ENCODE measurements around the gene PRDM16.

Gene PRDM16

GRCh38 chr1:3216015-3216391 lies 147.0 kb downstream of the PRDM16 start:
- H3K79me2 ChIP-seq (ENCODE audit: insufficient read depth, low read length) = no peaks in the 10 kb centered on the region
- H4K20me1 ChIP-seq (ENCODE audit: insufficient read depth, low read length, poor library complexity, severe bottlenecking) = no peaks in the 10 kb centered on the region
- no peaks in the 10 kb centered on the region for H3K4me1 ChIP-seq (ENCODE audit: insufficient read depth, low read length, poor library complexity, severe bottlenecking)
- TF ChIP-seq CTCF (conservative IDR thresholded peaks at IDR 0.05; ENCODE audit: low read length) (no peak), EZH2phosphoT487 (IDR thresholded peaks at IDR 0.05; ENCODE audit: borderline replicate concordance) (no peak)
- no peaks in the 10 kb centered on the region for H3F3A ChIP-seq (ENCODE audit: low read depth)
- no peaks in the 10 kb centered on the region for H3K9me2 ChIP-seq (replicated peaks; ENCODE audit: low read depth, low read length)
- no peak overlapping the region for H3K4me2 ChIP-seq (ENCODE audit: low read depth, low read length, poor library complexity, severe bottlenecking)
- no peak overlapping the region for H2AFZ ChIP-seq (ENCODE audit: low read length)
- H3K36me3 ChIP-seq (ENCODE audit: insufficient read depth, low read length) = no peaks in the 10 kb centered on the region
- no peak overlapping the region for H3K4me3 ChIP-seq (ENCODE audit: low read length, poor library complexity, severe bottlenecking)
- no peaks in the 10 kb centered on the region for H3K27me3 ChIP-seq (ENCODE audit: insufficient read depth, low read length, poor library complexity, severe bottlenecking)
- no peaks in the 10 kb centered on the region for H3K9me3 ChIP-seq (ENCODE audit: insufficient read depth, low read depth, low read length)
- no peak overlapping the region for H3K9ac ChIP-seq (ENCODE audit: low read depth, low read length, poor library complexity, severe bottlenecking)

GRCh38 chr1:3217181-3217641 lies 148.2 kb downstream of the PRDM16 start:
- no peak overlapping the region for H3K4me2 ChIP-seq (ENCODE audit: low read depth, low read length, poor library complexity, severe bottlenecking)
- H3K9me2 ChIP-seq (replicated peaks; ENCODE audit: low read depth, low read length) = no peaks in the 10 kb centered on the region
- no peak for TF ChIP-seq CTCF (conservative IDR thresholded peaks at IDR 0.05; ENCODE audit: low read length)
- no peak for TF ChIP-seq EZH2phosphoT487 (IDR thresholded peaks at IDR 0.05; ENCODE audit: borderline replicate concordance)
- no peaks in the 10 kb centered on the region for H3K79me2 ChIP-seq (ENCODE audit: insufficient read depth, low read length)
- no peak overlapping the region for H2AFZ ChIP-seq (ENCODE audit: low read length)
- H3K4me3 ChIP-seq (ENCODE audit: low read length, poor library complexity, severe bottlenecking) = no peak overlapping the region
- H3F3A ChIP-seq (ENCODE audit: low read depth) = no peaks in the 10 kb centered on the region
- no peak overlapping the region for H3K9ac ChIP-seq (ENCODE audit: low read depth, low read length, poor library complexity, severe bottlenecking)
- H3K36me3 ChIP-seq (ENCODE audit: insufficient read depth, low read length) = peaks cover 5% of the 10 kb centered on the region; the same call in 1 of the 2 replicates
- H3K9me3 ChIP-seq (ENCODE audit: insufficient read depth, low read depth, low read length) = no peaks in the 10 kb centered on the region
- no peaks in the 10 kb centered on the region for H3K27me3 ChIP-seq (ENCODE audit: insufficient read depth, low read length, poor library complexity, severe bottlenecking)
- H4K20me1 ChIP-seq (ENCODE audit: insufficient read depth, low read length, poor library complexity, severe bottlenecking) = no peaks in the 10 kb centered on the region
- H3K4me1 ChIP-seq (ENCODE audit: insufficient read depth, low read length, poor library complexity, severe bottlenecking) = no peaks in the 10 kb centered on the region

GRCh38 chr1:3217979-3218679 lies 149.1 kb downstream of the PRDM16 start:
- no peaks in the 10 kb centered on the region for H3K9me2 ChIP-seq (replicated peaks; ENCODE audit: low read depth, low read length)
- no peak overlapping the region for H3K4me2 ChIP-seq (ENCODE audit: low read depth, low read length, poor library complexity, severe bottlenecking)
- peaks cover 5% of the 10 kb centered on the region; the same call in 1 of the 2 replicates for H3K36me3 ChIP-seq (ENCODE audit: insufficient read depth, low read length)
- H3F3A ChIP-seq (ENCODE audit: low read depth) = no peaks in the 10 kb centered on the region
- H3K27me3 ChIP-seq (ENCODE audit: insufficient read depth, low read length, poor library complexity, severe bottlenecking) = no peaks in the 10 kb centered on the region
- H4K20me1 ChIP-seq (ENCODE audit: insufficient read depth, low read length, poor library complexity, severe bottlenecking) = no peaks in the 10 kb centered on the region
- no peak overlapping the region for H3K4me3 ChIP-seq (ENCODE audit: low read length, poor library complexity, severe bottlenecking)
- TF ChIP-seq CTCF (conservative IDR thresholded peaks at IDR 0.05; ENCODE audit: low read length) (no peak), EZH2phosphoT487 (IDR thresholded peaks at IDR 0.05; ENCODE audit: borderline replicate concordance) (no peak)
- no peak overlapping the region for H3K9ac ChIP-seq (ENCODE audit: low read depth, low read length, poor library complexity, severe bottlenecking)
- no peak overlapping the region for H2AFZ ChIP-seq (ENCODE audit: low read length)
- no peaks in the 10 kb centered on the region for H3K9me3 ChIP-seq (ENCODE audit: insufficient read depth, low read depth, low read length)
- H3K79me2 ChIP-seq (ENCODE audit: insufficient read depth, low read length) = no peaks in the 10 kb centered on the region
- no peaks in the 10 kb centered on the region for H3K4me1 ChIP-seq (ENCODE audit: insufficient read depth, low read length, poor library complexity, severe bottlenecking)
